ENCODE data around the gene MLEC. TPM values are rescaled to one million over a fixed set of nuclear protein-coding genes. Genes with fewer than 3 reads are reported as not detected.

MLEC gene
- total and polyA plus RNA-seq, 2 of the 13 experiments (the other 11 are each of a cell fraction or from before 2014, with no cell fraction given) = 49.8 to 156 TPM

GRCh38 chr12:120741476-120742421 is 54.8 kb downstream of the MLEC start (continued):
- TF ChIP-seq ZBTB2 (CRISPR knock-in tag; IDR thresholded peaks at IDR 0.05; ENCODE audit: low read depth) (no peak), ZNF17 (CRISPR knock-in tag; IDR thresholded peaks at IDR 0.05) (no peak), BRD4 (CRISPR knock-in tag; IDR thresholded peaks at IDR 0.05) (no peak; the same call in 1 of the 2 replicates), PRDM10 (CRISPR knock-in tag; IDR thresholded peaks at IDR 0.05; ENCODE audit: low read depth) (0 out of 2 replicates have a peak, but pooled peaks have one; percentile 27), BORCS8-MEF2B (CRISPR knock-in tag; IDR thresholded peaks at IDR 0.05) (0 out of 2 replicates have a peak, but pooled peaks have one; percentile 22), GATAD2A (CRISPR knock-in tag; IDR thresholded peaks at IDR 0.05) (peak; percentile 27; the same call in 1 of the 2 replicates), ZNF292 (CRISPR knock-in tag; IDR thresholded peaks at IDR 0.05; ENCODE audit: borderline replicate concordance, low read depth) (peak; percentile 54; the same call in 1 of the 2 replicates), STAT6 (CRISPR knock-in tag; IDR thresholded peaks at IDR 0.05; ENCODE audit: borderline replicate concordance) (no peak; the same call in 1 of the 2 replicates), ZBTB38 (CRISPR knock-in tag; IDR thresholded peaks at IDR 0.05) (no peak), AGO1 (IDR thresholded peaks at IDR 0.05; ENCODE audit: low read depth, low read length, poor library complexity, severe bottlenecking) (no peak), ZNF784 (CRISPR knock-in tag; IDR thresholded peaks at IDR 0.05; ENCODE audit: borderline replicate concordance) (no peak), ZNF225 (CRISPR knock-in tag; IDR thresholded peaks at IDR 0.05) (0 out of 2 replicates have a peak, but pooled peaks have one; percentile 52), ZNF788 (CRISPR knock-in tag; IDR thresholded peaks at IDR 0.05; ENCODE audit: borderline replicate concordance) (0 out of 2 replicates have a peak, but pooled peaks have one; percentile 18), HIC2 (CRISPR knock-in tag; IDR thresholded peaks at IDR 0.05; ENCODE audit: low read depth) (peak; percentile 52; the same call in 1 of the 2 replicates)
